Brain microvascular endothelial cell (primary cell): Measurements from ENCODE around the gene PIK3CA.

ENCODE experiments used
- DNase-seq: peaks from one replicate; pipeline ENCODE4 v3.0.0-alpha.2; 2020
- H3K27ac ChIP-seq: fragments of 250-450 bp; sonication (Bioruptor Pico); 2 replicates; pipeline ENCODE4 v1.5.1; 2020; ENCODE audit warnings: mild to moderate bottlenecking, moderate library complexity
- H3K27me3 ChIP-seq: fragments of 250-450 bp; sonication (Bioruptor Pico); replicated peaks from 2 replicates; pipeline ENCODE4 v1.5.1; 2020; ENCODE audit warnings: mild to moderate bottlenecking
- H3K36me3 ChIP-seq: fragments of 250-450 bp; sonication (Bioruptor Pico); replicated peaks from 2 replicates; pipeline ENCODE4 v1.5.1; 2020; ENCODE audit warnings: mild to moderate bottlenecking
- H3K4me3 ChIP-seq: 2 replicates; pipeline ENCODE4 v1.5.1; 2011; ENCODE audit warnings: low read depth, mild to moderate bottlenecking, control low read depth, low read length, moderate library complexity
- in situ Hi-C: cut with HindIII; loops from 2 replicates; pipeline ENCODE4 v1.10.0; 2017; ENCODE audit warnings: low sequenced_read_pairs, low pct_ligation_motif_present
- TF ChIP-seq, protein P1 (sequence below): IDR thresholded peaks from 2 replicates; pipeline ENCODE4 v1.5.1; 2011; ENCODE audit warnings: low read depth, mild to moderate bottlenecking, moderate library complexity, low read length, control low read depth, inconsistent platforms; ENCODE audit errors: missing control alignments

Gene PIK3CA

GRCh38 chr3:179181993-179182551 is 33.9 kb downstream of the PIK3CA start:
- in situ Hi-C loops: no loop called here
- H3K4me3 ChIP-seq: no peak overlapping the region
- TF ChIP-seq, protein P1, sequence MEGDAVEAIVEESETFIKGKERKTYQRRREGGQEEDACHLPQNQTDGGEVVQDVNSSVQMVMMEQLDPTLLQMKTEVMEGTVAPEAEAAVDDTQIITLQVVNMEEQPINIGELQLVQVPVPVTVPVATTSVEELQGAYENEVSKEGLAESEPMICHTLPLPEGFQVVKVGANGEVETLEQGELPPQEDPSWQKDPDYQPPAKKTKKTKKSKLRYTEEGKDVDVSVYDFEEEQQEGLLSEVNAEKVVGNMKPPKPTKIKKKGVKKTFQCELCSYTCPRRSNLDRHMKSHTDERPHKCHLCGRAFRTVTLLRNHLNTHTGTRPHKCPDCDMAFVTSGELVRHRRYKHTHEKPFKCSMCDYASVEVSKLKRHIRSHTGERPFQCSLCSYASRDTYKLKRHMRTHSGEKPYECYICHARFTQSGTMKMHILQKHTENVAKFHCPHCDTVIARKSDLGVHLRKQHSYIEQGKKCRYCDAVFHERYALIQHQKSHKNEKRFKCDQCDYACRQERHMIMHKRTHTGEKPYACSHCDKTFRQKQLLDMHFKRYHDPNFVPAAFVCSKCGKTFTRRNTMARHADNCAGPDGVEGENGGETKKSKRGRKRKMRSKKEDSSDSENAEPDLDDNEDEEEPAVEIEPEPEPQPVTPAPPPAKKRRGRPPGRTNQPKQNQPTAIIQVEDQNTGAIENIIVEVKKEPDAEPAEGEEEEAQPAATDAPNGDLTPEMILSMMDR: no peak
- H3K36me3 ChIP-seq: no peaks in the 10 kb centered on the region
- peak; percentile 43 for DNase-seq
- no peaks in the 10 kb centered on the region for H3K27me3 ChIP-seq
- H3K27ac ChIP-seq: no peak overlapping the region

GRCh38 chr3:179182902-179183301 is 34.7 kb downstream of the PIK3CA start:
- in situ Hi-C loops: no loop called here
- H3K27ac ChIP-seq: no peak overlapping the region
- TF ChIP-seq, protein P1: no peak
- no peak overlapping the region for H3K4me3 ChIP-seq
- DNase-seq: no peak
- H3K36me3 ChIP-seq: no peaks in the 10 kb centered on the region
- no peaks in the 10 kb centered on the region for H3K27me3 ChIP-seq

DNA sequence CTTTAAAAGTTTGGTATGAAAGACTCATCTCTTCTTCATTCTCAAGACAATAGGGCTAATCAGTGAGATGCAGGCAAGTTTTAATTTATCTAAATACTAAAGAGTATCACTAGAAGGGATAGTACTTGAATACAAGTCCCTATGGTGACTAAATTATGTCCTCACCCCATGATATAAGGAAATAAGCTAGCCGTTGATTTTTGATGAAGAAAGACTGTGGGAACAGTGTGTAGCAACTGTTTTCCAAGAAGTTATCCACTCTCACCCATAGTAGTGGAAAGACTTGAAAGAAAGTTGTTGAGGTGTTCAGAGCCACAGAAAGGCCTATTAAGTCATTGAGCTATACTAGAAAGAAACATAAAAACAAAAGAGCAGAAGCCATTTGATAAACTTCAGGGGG is 36.7 kb downstream of the PIK3CA start:
- TF ChIP-seq, protein P1: no peak
- Histone ChIP-seq H3K27me3 (no peaks in the 10 kb centered on the region), H3K27ac (no peak overlapping the region), H3K4me3 (no peak overlapping the region), H3K36me3 (no peaks in the 10 kb centered on the region)
- DNase-seq: no peak
- in situ Hi-C loops: no loop called here

- in situ Hi-C loops: no loop called here
- Histone ChIP-seq H3K4me3 (no peak overlapping the region), H3K36me3 (no peaks in the 10 kb centered on the region), H3K27me3 (no peaks in the 10 kb centered on the region), H3K27ac (no peak overlapping the region)
- DNase-seq: no peak
- TF ChIP-seq, protein P1: no peak
Measured at GRCh38 chr3:179186426-179186825, 38.3 kb downstream of the PIK3CA start.

- Histone ChIP-seq H3K27me3 (no peaks in the 10 kb centered on the region), H3K27ac (no peak overlapping the region), H3K4me3 (no peak overlapping the region), H3K36me3 (no peaks in the 10 kb centered on the region)
- peak; percentile 41 for DNase-seq
- in situ Hi-C loops: no loop called here
- TF ChIP-seq, protein P1: no peak
Measured at GRCh38 chr3:179189759-179190158, 41.6 kb downstream of the PIK3CA start.

GRCh38 chr3:179190581-179190980 is 42.4 kb downstream of the PIK3CA start:
- in situ Hi-C loops: no loop called here
- no peaks in the 10 kb centered on the region for H3K36me3 ChIP-seq
- H3K4me3 ChIP-seq: no peak overlapping the region
- TF ChIP-seq, protein P1: no peak
- no peak for DNase-seq
- no peaks in the 10 kb centered on the region for H3K27me3 ChIP-seq
- H3K27ac ChIP-seq: no peak overlapping the region
